Kasumi-1 (cell line): ENCODE data around the gene SEPSECS.

Experiments
- DNase-seq, 2 experiments: peaks; one replicate each; lab custom pipeline; 2025; lab: John Stamatoyannopoulos, UW

Gene SEPSECS

DNA sequence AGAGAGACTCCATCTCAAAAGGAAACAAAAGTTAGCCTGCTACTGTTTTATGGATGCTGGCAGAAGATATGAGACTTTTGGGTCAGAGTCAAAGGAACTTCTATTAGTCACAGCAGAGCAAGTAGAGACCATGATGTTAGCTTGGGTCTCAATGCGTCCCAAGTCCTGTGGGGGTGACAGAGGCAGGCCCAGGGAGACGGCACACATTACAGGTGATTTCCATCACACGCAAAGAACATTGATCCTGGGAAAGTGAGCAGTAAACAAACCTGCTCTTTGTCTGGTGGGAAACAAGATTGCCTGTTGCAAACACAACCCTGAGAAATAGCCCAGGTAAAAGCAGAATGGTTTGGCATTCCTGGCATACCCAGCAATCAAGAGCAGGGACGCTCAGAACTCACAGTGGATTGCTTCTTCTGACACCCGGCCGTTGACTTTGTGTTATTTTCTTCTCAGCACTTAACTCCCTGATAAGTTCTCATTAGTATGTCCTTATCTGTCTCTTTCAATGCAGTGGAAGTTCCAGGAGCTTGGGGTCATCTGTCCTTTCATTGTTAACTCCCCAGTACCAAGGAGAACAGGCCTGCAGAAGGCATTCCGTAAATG, 78.3 kb downstream of the SEPSECS start:
- DNase-seq = no peak

GRCh38 chr4:25080571-25080970, 79.7 kb downstream of the SEPSECS start:
- no peak for DNase-seq

- DNase-seq = no peak
These were observed 81.7 kb downstream of the SEPSECS start for GRCh38 chr4:25078523-25078922.

- DNase-seq = no peak
These were observed 83.4 kb downstream of the SEPSECS start for GRCh38 chr4:25076625-25077398.

DNA sequence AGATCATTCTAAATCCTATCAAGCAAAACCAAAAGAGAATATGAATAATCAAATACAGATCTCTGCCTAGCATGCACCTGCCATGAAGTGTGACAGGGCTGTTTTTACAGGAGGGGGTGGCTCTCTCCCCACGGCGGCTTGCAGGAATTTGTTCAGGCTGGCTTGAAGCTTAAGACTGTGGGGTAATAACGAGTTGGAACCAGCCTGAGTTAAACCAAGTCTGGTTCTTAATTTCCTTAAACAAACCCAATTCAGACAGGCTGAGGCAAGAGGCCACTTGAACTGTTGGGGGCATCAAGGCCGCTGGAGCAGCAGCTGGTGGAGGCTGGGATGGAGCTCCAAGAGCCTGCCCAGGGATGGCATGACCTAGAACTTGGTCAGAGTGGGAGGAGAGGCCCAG, 84.4 kb downstream of the SEPSECS start:
- DNase-seq = no peak

GRCh38 chr4:25075129-25075528, 85.1 kb downstream of the SEPSECS start:
- DNase-seq = no peak

- no peak for DNase-seq
These were observed 89.7 kb downstream of the SEPSECS start for GRCh38 chr4:25070545-25070944.
